Measurements from ENCODE around the gene GNG2.

DNA sequence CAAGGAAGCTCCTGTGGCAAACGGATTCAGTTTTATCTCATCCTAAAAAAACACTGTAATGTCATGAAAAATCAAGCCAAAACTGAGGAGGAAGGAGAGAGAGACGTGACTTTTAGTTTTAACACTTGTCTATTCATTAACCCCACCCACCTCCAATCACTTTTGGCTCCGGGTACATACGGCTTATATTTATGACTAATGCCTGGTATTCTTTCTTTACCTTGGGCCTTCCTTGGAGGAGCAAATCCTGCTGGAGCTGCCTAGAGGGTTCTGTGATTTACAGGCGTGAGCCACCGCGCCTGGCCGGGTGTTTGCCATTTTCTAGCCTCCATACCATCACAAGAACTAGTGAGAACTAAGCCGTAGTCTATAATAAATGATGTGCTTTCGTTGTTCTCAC, 68.2 kb downstream of the GNG2 start:
- TF ChIP-seq REST (IDR thresholded peaks at IDR 0.05; ENCODE audit: insufficient read depth in 1 of 2, low read depth in 2 of 2, low read length in 2 of 2) (no peak), SIN3A (IDR thresholded peaks at IDR 0.05; ENCODE audit: borderline replicate concordance, insufficient read depth, low read length) (no peak), TAF1 (IDR thresholded peaks at IDR 0.05; ENCODE audit: borderline replicate concordance, insufficient read depth, low read length) (no peak), POLR2AphosphoS5 (IDR thresholded peaks at IDR 0.05; ENCODE audit: low read depth, low read length) (no peak), FOXP2 (optimal IDR thresholded peaks at IDR 0.05; ENCODE audit: borderline replicate concordance, extremely low read depth, extremely low read length, insufficient read depth) (no peak)
